ENCODE measurements around the gene LPA. TPM values are rescaled to one million over a fixed set of nuclear protein-coding genes. Genes with fewer than 3 reads are reported as not detected.

Gene LPA
- total and polyA plus RNA-seq, 2 of the 8 experiments (the other 6 are each of a cell fraction or from before 2014, with no cell fraction given): 0.39 TPM; not detected in 1

GRCh38 chr6:160513836-160514235, 150.2 kb downstream of the LPA start (continued):
- no peak for TF ChIP-seq HDAC2 (IDR thresholded peaks at IDR 0.05; ENCODE audit: borderline replicate concordance in 1 of 2, low read depth in 2 of 2, low read length in 2 of 2)
